Measurements from ENCODE around the gene ATG4D.

Gene ATG4D

DNA sequence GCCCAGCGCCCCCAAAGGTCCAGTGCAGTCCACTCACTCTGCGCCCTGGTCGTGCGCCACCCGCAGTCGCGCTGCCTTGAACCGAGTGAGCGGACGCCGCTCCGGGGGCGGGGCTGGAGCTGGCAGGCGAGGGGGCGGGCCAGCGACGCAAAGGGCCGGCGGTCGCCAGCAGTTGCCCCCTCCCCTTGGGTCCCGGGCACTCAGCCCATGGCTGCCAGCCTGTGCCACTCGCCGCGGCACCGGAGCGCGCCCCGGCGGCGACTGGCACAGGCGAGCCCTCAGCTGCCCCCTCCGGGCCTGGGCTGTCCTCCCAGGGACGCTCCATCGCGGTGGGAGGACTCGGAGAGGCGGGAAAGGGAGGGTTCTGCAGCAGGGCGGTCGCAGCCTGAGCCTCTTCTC lies 26.3 kb upstream of the ATG4D start, which contains the start of gene S1PR5:
TSS of gene S1PR5 (minus strand) at position 87 of the 399 bp plus-strand sequence. CDS start 2,436 bp downstream, outside the sequence.
- Histone ChIP-seq H3K4me2 (ENCODE audit: low read length) (peak within 1 kb of the TSS; percentile 28), H3F3A (ENCODE audit: control insufficient read depth, insufficient read depth) (no peaks in the 10 kb centered on the region), H3K4me3 (ENCODE audit: low read length) (0 out of 2 replicates have a peak within 1 kb of the TSS, but pooled peaks have one; percentile 5), H4K20me1 (ENCODE audit: control insufficient read depth, insufficient read depth, low read depth, low read length) (peaks cover 2% of the 10 kb centered on the region; the same call in 1 of the 2 replicates), H3K9me3 (ENCODE audit: control insufficient read depth, insufficient read depth, low read length) (no peaks in the 10 kb centered on the region), H3K4me1 (ENCODE audit: control insufficient read depth, low read length) (peaks cover 17% of the 10 kb centered on the region), H3K27ac (ENCODE audit: low read depth, low read length) (no peak within 1 kb of the TSS), H3K79me2 (ENCODE audit: control insufficient read depth, low read length) (no peaks in the 10 kb centered on the region), H3K27me3 (ENCODE audit: control insufficient read depth, low read length) (peaks cover 46% of the 10 kb centered on the region), H3K9me2 (replicated peaks; ENCODE audit: control insufficient read depth, low read length) (no peaks in the 10 kb centered on the region), H3K36me3 (ENCODE audit: control insufficient read depth, low read length) (no peaks in the 10 kb centered on the region)
- TF ChIP-seq EZH2phosphoT487 (IDR thresholded peaks at IDR 0.05; ENCODE audit: borderline replicate concordance, low read length): no peak
- TF ChIP-seq, protein P1, sequence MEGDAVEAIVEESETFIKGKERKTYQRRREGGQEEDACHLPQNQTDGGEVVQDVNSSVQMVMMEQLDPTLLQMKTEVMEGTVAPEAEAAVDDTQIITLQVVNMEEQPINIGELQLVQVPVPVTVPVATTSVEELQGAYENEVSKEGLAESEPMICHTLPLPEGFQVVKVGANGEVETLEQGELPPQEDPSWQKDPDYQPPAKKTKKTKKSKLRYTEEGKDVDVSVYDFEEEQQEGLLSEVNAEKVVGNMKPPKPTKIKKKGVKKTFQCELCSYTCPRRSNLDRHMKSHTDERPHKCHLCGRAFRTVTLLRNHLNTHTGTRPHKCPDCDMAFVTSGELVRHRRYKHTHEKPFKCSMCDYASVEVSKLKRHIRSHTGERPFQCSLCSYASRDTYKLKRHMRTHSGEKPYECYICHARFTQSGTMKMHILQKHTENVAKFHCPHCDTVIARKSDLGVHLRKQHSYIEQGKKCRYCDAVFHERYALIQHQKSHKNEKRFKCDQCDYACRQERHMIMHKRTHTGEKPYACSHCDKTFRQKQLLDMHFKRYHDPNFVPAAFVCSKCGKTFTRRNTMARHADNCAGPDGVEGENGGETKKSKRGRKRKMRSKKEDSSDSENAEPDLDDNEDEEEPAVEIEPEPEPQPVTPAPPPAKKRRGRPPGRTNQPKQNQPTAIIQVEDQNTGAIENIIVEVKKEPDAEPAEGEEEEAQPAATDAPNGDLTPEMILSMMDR (IDR thresholded peaks at IDR 0.05; ENCODE audit: low read depth, low read length, poor library complexity, severe bottlenecking): no peak

- Histone ChIP-seq H3K9me3 (ENCODE audit: control insufficient read depth, insufficient read depth, low read length) (no peaks in the 10 kb centered on the region), H3F3A (ENCODE audit: control insufficient read depth, insufficient read depth) (no peaks in the 10 kb centered on the region), H3K9me2 (replicated peaks; ENCODE audit: control insufficient read depth, low read length) (no peaks in the 10 kb centered on the region), H3K4me2 (ENCODE audit: low read length) (peak overlapping the region; percentile 28), H3K27ac (ENCODE audit: low read depth, low read length) (no peak overlapping the region), H3K4me1 (ENCODE audit: control insufficient read depth, low read length) (peaks cover 17% of the 10 kb centered on the region), H3K36me3 (ENCODE audit: control insufficient read depth, low read length) (no peaks in the 10 kb centered on the region), H3K79me2 (ENCODE audit: control insufficient read depth, low read length) (no peaks in the 10 kb centered on the region), H3K27me3 (ENCODE audit: control insufficient read depth, low read length) (peaks cover 44% of the 10 kb centered on the region), H3K4me3 (ENCODE audit: low read length) (0 out of 2 replicates have a peak overlapping the region, but pooled peaks have one; percentile 5), H4K20me1 (ENCODE audit: control insufficient read depth, insufficient read depth, low read depth, low read length) (peaks cover 2% of the 10 kb centered on the region; the same call in 1 of the 2 replicates)
- TF ChIP-seq EZH2phosphoT487 (IDR thresholded peaks at IDR 0.05; ENCODE audit: borderline replicate concordance, low read length): no peak
- TF ChIP-seq, protein P1 (IDR thresholded peaks at IDR 0.05; ENCODE audit: low read depth, low read length, poor library complexity, severe bottlenecking): no peak
Measured at GRCh38 chr19:10517760-10518443, 25.8 kb upstream of the ATG4D start.

DNA sequence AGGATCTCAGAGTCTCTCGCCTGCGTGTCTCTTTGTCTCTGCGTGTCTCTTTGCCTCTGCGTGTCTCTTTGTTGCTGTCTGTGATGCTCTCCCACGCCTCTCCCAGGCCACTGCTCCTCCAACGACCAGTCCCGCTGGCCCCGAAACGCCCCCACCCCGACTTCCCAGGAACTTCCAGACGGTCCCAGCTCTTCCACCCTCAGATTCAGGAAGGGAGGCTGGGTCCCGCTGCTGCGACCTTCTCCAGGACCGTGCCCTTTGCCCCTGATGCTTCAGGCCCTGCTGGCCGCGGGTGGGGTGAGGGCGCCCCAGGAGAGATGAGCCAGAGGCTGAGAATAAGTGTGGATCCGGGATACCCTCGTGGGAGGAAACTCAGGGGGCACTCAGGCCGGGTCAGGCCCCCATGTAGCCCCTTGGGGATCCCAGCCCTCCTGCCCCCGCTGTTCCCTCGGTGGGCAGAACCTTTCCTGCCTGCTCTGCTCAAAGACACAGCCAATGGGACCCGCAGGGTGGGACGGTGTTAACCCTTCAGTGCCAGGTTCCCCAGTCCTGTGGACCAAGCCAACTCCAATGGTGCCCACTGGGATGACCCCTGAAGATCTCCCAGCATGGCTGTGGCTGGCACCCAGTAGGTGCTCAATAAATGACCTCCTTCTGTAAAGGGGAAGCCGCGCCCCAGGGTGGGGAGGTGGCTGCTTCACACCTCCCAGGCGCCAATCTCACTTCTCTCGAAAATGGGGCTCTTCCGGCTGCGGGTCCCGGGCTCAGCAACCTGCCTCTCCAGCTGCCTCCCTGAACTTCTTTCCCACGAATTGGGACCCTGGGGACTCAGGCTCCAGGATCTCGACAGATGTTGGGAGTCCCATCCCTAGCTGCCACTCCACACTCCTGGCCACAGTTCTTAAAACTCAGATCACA lies 25.0 kb upstream of the ATG4D start:
- no peaks in the 10 kb centered on the region for H3K36me3 ChIP-seq (ENCODE audit: control insufficient read depth, low read length)
- no peaks in the 10 kb centered on the region for H3K9me3 ChIP-seq (ENCODE audit: control insufficient read depth, insufficient read depth, low read length)
- H3F3A ChIP-seq (ENCODE audit: control insufficient read depth, insufficient read depth): no peaks in the 10 kb centered on the region
- peaks cover 2% of the 10 kb centered on the region; the same call in 1 of the 2 replicates for H4K20me1 ChIP-seq (ENCODE audit: control insufficient read depth, insufficient read depth, low read depth, low read length)
- peaks cover 43% of the 10 kb centered on the region for H3K27me3 ChIP-seq (ENCODE audit: control insufficient read depth, low read length)
- peaks cover 17% of the 10 kb centered on the region for H3K4me1 ChIP-seq (ENCODE audit: control insufficient read depth, low read length)
- no peak for TF ChIP-seq EZH2phosphoT487 (IDR thresholded peaks at IDR 0.05; ENCODE audit: borderline replicate concordance, low read length)
- TF ChIP-seq, protein P1 (IDR thresholded peaks at IDR 0.05; ENCODE audit: low read depth, low read length, poor library complexity, severe bottlenecking): no peak
- peak overlapping the region; percentile 5; the same call in 1 of the 2 replicates for H3K4me3 ChIP-seq (ENCODE audit: low read length)
- no peaks in the 10 kb centered on the region for H3K79me2 ChIP-seq (ENCODE audit: control insufficient read depth, low read length)
- H3K27ac ChIP-seq (ENCODE audit: low read depth, low read length): no peak overlapping the region
- peak overlapping the region; percentile 28; the same call in 1 of the 2 replicates for H3K4me2 ChIP-seq (ENCODE audit: low read length)
- H3K9me2 ChIP-seq (replicated peaks; ENCODE audit: control insufficient read depth, low read length): no peaks in the 10 kb centered on the region

All from DOHH2 (cell line).